A549 (cell line): ENCODE data around the gene ARHGAP18.

ENCODE experiments used
- CHD2 ChIP-seq: fragments of 150-350 bp; IDR thresholded peaks from 2 replicates; pipeline ENCODE4 v1.6.1; 2014; ENCODE audit warnings: low read length; ENCODE audit not compliant: partially characterized antibody
- CTCF ChIP-seq: fragments of >200 bp; sonication (Bioruptor Twin); formaldehyde crosslinking; IDR thresholded peaks from 3 replicates; pipeline ENCODE4 v1.5.1; 2016
- EP300 ChIP-seq, 2 experiments: fragments of >200 bp; sonication (Bioruptor Twin); formaldehyde crosslinking; IDR thresholded peaks; 2 replicates in 1 of 2; 3 replicates in 1 of 2; pipeline ENCODE4 v1.6.1; 2016 to 2017
- MAX ChIP-seq: IDR thresholded peaks from 2 replicates; pipeline ENCODE4 v1.6.1; 2012
- MYC ChIP-seq: IDR thresholded peaks from 2 replicates; pipeline ENCODE4 v1.6.1; 2012; ENCODE audit warnings: mild to moderate bottlenecking, inconsistent platforms, low read length, improper control_type of control experiment, borderline replicate concordance
- PHF8 ChIP-seq: fragments of 200-600 bp; sonication (generic); IDR thresholded peaks from 2 replicates; pipeline ENCODE4 v1.6.1; 2016; ENCODE audit warnings: low read depth, mild to moderate bottlenecking, antibody characterized with exemption, moderate library complexity, borderline replicate concordance

- no peak for TF ChIP-seq PHF8
- no peak for TF ChIP-seq CTCF
- TF ChIP-seq MYC = no peak
- no peak for TF ChIP-seq MAX
- TF ChIP-seq EP300 (IDR thresholded peaks at IDR 0.05) = no peak
- no peak for TF ChIP-seq CHD2
Observed at GRCh38 chr6:129700666-129701065, 9.3 kb downstream of the ARHGAP18 start.
